Testis (tissue), 2 donors: ENCODE results near the gene NFATC1.

Experiments
- POLR2A ChIP-seq: fragments of 450-650 bp; IDR thresholded peaks from one replicate; pipeline ENCODE4 v1.6.1; 2017; ENCODE audit warnings: antibody characterized with exemption, mild to moderate bottlenecking, moderate library complexity
- TF ChIP-seq, protein P1 (sequence below), 3 experiments: fragments of 450-650 bp in 2 of 3; fragments of 200-600 bp in 1 of 3; sonication (generic) in 1 of 3; IDR thresholded peaks; one replicate each; pipeline ENCODE4 v1.5.1; 2016 to 2019; ENCODE audit warnings: antibody characterized with exemption in 3 of 3, mild to moderate bottlenecking in 2 of 3, moderate library complexity in 1 of 3

DNA sequence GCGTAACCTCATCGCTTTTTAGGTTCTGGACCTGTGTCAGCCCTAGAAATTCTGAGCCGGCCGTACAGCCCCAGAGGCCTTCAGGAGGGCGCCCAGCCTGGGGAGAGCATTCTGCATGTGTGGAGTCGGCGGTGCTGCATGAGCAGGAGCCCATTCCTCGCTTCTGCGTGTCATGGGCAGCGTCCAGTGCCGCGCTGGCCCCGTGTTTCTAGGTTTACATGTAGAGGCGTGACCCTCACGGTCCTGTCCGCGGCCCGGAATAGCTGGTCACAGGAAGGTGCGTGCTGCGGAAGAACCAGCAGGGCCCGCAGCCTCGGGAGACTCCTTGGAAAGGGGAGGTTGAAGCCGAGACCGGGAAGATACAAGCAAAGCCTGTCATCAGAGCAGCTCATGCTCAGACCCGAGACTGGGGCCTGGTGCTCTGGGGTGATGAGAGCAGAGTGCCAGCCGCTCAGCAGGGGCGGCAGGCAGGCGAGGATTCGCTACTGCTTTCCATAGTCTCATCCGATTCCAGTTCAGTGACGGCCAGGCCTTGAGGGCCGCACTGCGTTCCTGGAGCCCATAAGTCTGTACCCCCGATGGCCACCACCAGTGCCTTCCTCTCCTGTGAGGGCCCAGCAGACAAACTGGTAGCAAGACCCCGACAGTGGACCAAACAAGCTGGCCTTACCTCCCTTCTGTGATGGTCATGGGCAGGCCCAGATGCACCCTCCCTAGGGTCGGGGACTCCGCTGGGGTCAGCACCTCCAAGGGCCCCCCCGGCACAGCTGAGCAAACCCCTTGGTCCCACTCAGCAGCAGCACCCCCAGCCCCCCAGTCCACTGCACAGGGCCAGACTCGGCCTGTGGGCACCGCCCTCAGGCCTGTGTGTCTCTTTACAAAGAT, 15.6 kb upstream of the NFATC1 start:
- TF ChIP-seq POLR2A = no peak
- TF ChIP-seq, protein P1, sequence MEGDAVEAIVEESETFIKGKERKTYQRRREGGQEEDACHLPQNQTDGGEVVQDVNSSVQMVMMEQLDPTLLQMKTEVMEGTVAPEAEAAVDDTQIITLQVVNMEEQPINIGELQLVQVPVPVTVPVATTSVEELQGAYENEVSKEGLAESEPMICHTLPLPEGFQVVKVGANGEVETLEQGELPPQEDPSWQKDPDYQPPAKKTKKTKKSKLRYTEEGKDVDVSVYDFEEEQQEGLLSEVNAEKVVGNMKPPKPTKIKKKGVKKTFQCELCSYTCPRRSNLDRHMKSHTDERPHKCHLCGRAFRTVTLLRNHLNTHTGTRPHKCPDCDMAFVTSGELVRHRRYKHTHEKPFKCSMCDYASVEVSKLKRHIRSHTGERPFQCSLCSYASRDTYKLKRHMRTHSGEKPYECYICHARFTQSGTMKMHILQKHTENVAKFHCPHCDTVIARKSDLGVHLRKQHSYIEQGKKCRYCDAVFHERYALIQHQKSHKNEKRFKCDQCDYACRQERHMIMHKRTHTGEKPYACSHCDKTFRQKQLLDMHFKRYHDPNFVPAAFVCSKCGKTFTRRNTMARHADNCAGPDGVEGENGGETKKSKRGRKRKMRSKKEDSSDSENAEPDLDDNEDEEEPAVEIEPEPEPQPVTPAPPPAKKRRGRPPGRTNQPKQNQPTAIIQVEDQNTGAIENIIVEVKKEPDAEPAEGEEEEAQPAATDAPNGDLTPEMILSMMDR (IDR thresholded peaks at IDR 0.05) = no peak
